ENCODE results near the gene CNIH3.

- no peak for TF ChIP-seq CTCF (IDR thresholded peaks at IDR 0.05)
- no peak for TF ChIP-seq REST (IDR thresholded peaks at IDR 0.05; ENCODE audit: insufficient read depth in 1 of 2, low read depth in 2 of 2, low read length in 1 of 2)
- no peak for TF ChIP-seq POLR2AphosphoS5 (IDR thresholded peaks at IDR 0.05; ENCODE audit: low read depth, low read length)
These were observed 151.6 kb downstream of the CNIH3 start for GRCh38 chr1:224767676-224768075.
